GM19438 (cell line): ENCODE measurements around the gene TTC33.

Experiments used
- ATAC-seq: cut with Tn5 transposase; IDR thresholded peaks from one replicate; pipeline ENCODE4 v1.9.1; 2021; ENCODE audit warnings: low read depth; ENCODE audit not compliant: unreplicated experiment

TTC33 gene

GRCh38 chr5:40494631-40495236 is 261.0 kb downstream of the TTC33 start:
- ATAC-seq = no peak

- no peak for ATAC-seq
These were observed 263.7 kb downstream of the TTC33 start for GRCh38 chr5:40492056-40492455.

DNA sequence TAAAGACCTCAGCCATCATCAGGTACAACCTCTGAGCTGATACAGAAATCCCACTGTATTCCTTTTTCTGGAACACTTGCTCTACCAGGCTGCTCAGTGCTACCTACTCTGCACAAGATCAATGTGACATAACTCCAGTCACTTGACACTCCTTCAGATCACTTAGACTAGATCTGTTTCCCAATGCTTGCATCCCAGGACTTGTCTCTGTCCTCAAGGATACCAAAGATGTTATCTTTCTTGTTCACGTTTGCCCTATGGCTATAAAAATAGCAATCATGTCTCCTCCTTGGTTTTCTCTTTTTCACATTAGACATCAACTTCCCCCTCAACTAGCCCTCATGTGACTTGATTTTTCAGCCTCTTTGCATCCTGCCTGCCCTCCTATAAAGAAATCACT is 264.1 kb downstream of the TTC33 start:
- ATAC-seq = no peak

GRCh38 chr5:40490464-40491111 is 265.2 kb downstream of the TTC33 start:
- ATAC-seq = no peak

DNA sequence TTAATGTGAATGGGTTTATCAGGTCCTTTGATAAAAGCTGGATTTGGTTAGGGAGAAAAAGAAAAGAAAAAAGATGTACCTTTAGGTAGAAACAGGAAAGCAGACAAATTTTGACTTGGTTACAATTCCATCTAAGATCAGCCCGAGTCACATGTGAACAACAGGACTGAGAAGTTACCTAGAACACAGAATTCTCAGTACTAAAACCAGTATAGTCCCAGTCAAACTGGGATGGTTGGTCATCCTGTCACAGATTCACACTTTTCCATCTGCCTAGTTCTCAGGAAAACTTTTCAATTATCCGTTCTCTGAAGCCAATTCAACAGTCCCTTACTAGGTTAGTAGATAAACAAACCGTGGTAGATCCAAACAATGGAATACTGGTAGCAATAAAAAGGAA is 266.3 kb downstream of the TTC33 start:
- ATAC-seq = no peak

- ATAC-seq = no peak
These were observed 269.1 kb downstream of the TTC33 start for GRCh38 chr5:40486437-40487275.

GRCh38 chr5:40485021-40485998 is 270.5 kb downstream of the TTC33 start:
- peak; percentile 66 for ATAC-seq

GRCh38 chr5:40484495-40484894 is 271.3 kb downstream of the TTC33 start:
- peak; percentile 55 for ATAC-seq

GRCh38 chr5:40483316-40483715 is 272.4 kb downstream of the TTC33 start:
- ATAC-seq = no peak

GRCh38 chr5:40481241-40481640 is 274.5 kb downstream of the TTC33 start:
- ATAC-seq = no peak

DNA sequence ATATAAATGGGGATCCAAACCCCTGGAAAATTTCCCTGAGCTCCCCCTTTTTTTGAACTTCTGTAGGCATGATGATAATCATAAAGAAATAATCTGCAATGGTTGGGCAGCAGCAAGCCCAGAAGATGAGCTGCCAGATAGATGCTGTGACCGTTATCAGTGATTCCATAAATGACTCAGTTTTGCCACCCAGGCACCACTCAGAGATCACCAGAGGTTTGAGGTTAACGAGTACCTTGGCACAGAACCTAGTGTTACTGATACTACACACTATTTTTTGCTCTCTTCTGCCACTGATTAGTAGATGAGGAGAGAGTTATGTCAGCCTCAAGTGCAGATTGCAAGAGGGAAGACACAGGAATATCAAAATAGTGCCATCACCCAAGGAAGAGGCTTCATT is 275.4 kb downstream of the TTC33 start:
- ATAC-seq = no peak

- no peak for ATAC-seq
These were observed 275.8 kb downstream of the TTC33 start for GRCh38 chr5:40479939-40480338.

DNA sequence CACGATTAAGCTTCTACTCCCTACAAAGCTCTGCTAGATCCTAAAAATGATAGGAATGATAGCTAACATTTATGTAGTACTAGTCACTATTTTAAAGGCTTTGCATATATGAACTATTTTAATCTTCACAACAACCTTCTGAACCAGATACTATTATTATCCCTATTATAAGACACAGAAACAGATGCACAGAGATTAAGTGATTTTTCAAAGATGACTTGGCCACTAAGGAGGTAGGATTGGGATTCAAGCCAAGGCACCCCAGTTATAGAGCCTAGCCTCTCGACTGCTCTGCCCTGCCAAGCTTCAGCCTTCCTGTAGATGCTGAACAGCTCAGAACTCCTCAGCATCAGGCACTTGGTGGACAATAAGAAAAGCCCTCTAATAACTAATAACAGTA is 277.0 kb downstream of the TTC33 start:
- no peak for ATAC-seq

GRCh38 chr5:40477856-40478546 is 277.8 kb downstream of the TTC33 start:
- no peak for ATAC-seq

GRCh38 chr5:40475561-40475960 is 280.2 kb downstream of the TTC33 start:
- ATAC-seq = no peak

GRCh38 chr5:40474250-40474649 is 281.5 kb downstream of the TTC33 start:
- ATAC-seq = no peak

- no peak for ATAC-seq
These were observed 290.3 kb downstream of the TTC33 start for GRCh38 chr5:40465416-40465815.

GRCh38 chr5:40464511-40464910 is 291.2 kb downstream of the TTC33 start:
- no peak for ATAC-seq
